HuH-7.5 (cell line): ENCODE results near the gene FHIT.

ENCODE experiments used
- DNase-seq: peaks from one replicate; pipeline ENCODE4 v3.0.0; 2011; ENCODE audit warnings: low spot score

The FHIT gene

DNA sequence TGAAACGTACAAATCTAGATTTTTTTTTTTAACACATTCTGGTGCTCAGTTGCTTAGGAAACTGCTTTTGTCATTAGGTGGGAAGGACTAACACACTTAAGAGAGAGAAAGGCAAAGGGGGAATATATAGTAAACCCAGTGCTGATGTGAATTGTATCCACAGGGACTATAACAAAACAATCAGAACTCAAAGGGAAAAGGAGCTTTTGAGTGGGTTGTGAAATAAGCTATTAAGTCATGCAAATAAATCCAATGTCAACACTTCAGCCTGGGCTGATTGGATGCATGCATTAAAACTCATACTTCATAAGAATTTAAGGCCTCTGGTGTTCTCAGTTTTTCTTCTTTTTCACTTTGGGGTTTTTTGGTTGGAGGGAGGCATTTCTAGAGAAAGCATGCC lies 628.9 kb downstream of the FHIT start:
- no peak for DNase-seq

DNA sequence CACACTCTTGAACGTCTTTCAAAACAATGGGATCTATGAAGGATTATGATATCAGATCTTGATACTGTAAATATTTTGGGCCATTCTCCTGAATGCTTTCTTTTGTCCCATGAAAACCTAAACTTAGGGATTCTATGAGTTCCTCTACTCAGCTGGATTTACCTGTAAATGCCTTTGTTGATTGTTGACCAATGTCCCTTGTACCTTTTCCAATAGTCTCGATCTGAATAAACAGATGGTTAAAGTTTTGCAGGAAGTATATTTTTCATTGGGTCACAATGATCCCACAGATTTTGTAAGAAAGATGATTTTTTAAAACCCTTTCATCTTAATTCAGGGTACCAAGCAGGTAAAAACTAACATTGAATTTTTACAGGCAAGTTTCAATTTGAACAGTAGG lies 634.1 kb downstream of the FHIT start:
- DNase-seq: no peak

GRCh38 chr3:60613769-60614303 lies 637.4 kb downstream of the FHIT start:
- no peak for DNase-seq

DNA sequence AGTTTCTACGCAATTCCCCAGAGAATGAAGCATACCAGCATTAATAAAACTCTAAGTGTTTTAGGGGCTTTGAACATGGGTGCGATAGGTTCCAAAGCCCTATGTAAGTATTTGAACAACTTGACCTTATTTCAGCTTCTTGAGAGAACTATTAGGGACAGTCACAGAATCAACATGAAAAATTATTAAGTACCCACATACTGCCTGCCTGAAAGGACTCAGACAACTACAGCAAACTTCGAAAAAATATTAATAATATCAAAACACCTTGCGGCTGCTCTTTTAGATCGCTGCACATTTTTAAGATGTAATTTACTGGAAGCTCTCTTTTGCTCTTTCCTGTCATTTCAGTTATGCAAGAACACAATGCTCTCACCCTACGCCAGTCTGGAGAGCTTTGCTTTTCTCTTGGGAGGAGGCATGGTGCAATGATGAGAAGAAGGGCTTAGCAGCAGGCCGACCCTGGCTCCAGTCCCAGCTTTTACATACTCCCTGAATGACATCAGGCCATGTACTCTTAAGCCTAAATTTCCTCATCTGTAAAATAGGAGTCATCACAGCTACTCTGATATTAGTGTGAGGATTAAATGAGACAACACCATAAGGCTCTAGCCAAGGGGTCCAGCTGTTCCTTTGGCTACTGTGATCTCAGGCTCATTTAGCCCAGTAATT lies 640.7 kb downstream of the FHIT start:
- no peak for DNase-seq

GRCh38 chr3:60609446-60609845 lies 641.8 kb downstream of the FHIT start:
- DNase-seq: no peak

GRCh38 chr3:60603860-60604259 lies 647.4 kb downstream of the FHIT start:
- DNase-seq: no peak

DNA sequence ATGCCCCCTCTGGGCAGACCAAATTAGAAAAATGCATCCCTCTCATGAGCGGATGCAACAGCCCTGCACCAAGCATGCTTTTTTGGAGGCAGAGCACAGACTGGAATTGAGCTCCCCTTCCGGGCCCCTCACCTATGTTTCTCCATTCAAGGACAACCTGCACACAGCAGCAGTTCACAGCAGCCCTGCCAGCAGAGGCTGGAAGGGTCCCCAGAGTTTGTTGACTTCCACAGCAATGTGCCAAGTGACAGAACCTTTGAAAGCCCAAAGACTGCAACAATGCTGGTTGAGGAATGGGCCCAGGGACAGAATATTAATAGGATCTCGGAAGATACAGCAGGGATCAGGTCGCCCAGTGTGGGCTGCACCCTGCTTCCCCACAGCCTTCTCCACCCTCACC lies 650.4 kb downstream of the FHIT start:
- DNase-seq: no peak

GRCh38 chr3:60599586-60599985 lies 651.7 kb downstream of the FHIT start:
- no peak for DNase-seq

DNA sequence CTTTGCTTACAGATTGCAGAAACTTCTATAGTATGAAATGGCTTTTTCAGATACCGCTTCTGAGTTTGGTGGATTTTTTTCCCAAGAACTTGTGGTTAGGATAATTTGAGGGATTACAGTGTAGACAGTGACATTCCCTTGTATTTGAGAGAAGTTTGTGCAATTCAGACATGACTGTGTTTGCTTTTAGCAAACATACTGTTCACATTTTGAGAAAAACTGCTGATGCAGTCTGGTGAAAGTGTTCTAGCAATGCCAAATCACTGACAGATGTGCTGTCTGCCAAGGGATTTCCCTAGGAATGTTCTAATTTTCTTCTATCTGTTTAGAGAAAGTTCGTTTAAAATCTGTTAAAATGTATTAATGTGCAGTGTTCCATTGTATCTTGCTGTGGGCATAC lies 652.6 kb downstream of the FHIT start:
- no peak for DNase-seq

- DNase-seq: no peak
These were observed 657.2 kb downstream of the FHIT start for GRCh38 chr3:60594025-60594424.

- no peak for DNase-seq
These were observed 660.0 kb downstream of the FHIT start for GRCh38 chr3:60591267-60591666.

- no peak for DNase-seq
These were observed 662.4 kb downstream of the FHIT start for GRCh38 chr3:60588806-60589205.

DNA sequence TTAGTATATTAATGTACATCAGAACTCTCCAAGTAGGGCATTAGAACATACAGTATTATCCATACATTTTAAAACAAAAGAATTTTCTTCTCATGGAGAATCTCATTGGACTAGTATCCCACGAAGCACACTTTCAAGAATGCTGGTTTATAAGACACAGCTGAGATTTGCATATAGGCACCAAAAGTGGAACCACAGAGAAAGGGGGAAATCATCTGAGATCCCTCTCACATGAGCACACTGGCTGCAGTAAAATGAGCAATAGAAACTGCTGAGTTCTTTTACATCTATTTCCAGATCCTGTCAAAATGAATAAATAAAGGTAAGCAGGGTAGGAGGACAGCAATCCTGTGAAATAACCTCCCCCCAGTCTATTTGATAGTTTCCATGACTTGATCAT lies 665.3 kb downstream of the FHIT start:
- DNase-seq: no peak

GRCh38 chr3:60584250-60584649 lies 667.0 kb downstream of the FHIT start:
- no peak for DNase-seq

DNA sequence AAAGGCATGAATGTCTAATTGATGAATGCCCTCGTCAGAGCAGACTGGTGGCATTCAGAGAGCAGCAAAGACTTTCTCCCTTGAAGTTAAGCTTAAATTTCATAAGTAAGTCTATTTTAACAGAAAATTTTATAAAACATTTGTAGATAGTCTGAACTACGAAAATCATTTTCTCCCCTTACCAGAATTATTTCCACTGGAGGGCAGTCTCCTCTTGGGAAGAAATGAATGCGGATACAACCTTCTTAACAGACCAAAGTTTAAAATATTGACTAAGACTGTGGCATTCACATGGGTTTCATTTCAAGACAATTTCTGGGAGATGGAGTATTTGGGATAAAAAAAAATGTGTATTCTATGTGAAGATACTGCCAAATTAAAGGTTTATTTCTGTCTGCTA lies 669.0 kb downstream of the FHIT start:
- no peak for DNase-seq

GRCh38 chr3:60580809-60581208 lies 670.4 kb downstream of the FHIT start:
- DNase-seq: no peak

GRCh38 chr3:60579734-60580133 lies 671.5 kb downstream of the FHIT start:
- DNase-seq: no peak

DNA sequence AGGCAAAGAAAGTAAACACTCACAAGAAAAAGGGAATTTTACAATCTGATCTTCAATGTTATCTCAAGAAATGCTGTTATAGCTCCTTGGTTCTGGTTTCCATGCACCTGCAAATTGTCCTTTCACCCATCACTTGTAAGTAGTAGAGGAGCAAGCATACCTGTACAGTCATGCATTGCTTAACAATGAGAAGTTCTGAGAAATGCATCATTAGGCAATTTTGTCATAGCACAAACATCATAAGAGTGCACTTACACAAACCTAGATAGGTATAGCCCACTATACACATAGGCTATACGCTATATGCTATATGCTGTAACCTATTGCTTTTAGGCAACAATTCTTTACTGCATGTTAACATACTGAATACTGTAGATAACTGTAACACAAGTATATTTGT lies 672.3 kb downstream of the FHIT start:
- no peak for DNase-seq

DNA sequence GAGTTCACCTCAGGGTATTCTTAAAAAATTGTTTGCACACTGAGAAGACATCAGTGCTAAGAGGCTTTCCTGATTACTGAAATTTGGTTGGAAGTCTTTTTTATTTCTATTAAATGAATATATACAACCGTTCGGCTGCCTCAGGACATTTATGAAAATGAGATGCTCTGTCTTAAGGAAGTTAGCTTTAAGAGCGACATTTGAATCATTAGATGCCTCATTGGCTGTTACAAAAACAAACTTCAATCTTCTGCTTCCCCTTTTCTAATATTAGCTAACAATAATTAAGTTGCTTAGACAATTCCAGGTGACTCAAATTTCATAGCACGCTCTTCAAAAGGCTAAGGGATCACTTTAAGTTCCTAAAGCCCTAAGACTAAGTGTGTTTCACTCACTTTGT lies 673.7 kb downstream of the FHIT start:
- DNase-seq: no peak

DNA sequence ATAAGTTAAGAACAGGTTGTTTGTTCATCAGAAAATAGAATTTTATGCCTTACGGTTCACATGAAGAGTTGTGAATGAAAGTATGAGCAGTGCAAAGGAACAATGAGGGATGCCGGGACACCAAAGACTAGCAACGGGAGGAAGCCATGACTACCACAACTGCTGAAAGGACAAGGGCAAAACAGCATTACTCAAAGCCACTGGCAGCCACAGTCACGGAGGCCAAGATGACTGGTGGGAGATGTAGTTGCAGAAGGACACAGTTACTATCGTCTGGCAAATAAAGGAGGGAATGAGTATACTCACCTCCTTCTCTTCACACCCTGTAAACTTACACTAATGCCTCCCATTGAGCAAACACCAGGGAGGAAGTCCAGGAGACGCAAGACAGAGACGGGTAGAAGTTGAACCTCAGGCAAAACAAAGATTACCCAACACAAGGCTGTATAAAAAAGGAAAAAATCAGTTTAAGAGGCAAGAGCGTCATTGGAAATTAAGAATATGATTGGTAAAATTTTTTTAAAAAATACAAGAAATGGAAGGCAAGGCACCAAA lies 675.5 kb downstream of the FHIT start:
- DNase-seq: no peak

GRCh38 chr3:60574046-60574769 lies 677.0 kb downstream of the FHIT start:
- no peak for DNase-seq

GRCh38 chr3:60573494-60573893 lies 677.8 kb downstream of the FHIT start:
- no peak for DNase-seq

DNA sequence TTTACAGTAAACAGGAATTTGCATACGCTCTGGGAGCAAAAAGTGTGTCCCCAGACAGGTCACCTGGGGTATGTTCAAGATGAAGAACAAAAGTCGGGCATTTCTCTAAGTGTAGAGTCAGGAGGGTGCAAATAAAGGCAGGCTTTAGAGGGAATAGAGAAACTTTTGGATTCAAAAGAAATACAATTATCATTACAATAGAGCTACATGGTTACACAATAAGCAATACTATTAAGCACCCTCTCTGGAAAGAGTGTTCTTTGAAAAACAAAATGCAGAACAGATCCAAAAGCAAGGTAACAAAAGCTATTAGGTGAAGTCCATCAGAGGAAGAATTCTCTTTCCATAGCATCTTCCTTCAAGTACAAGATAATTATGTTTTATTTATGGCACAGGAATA lies 679.7 kb downstream of the FHIT start:
- DNase-seq: no peak
